ENCODE results near the gene APOBEC3H. TPM values are rescaled to one million over a fixed set of nuclear protein-coding genes. Genes with fewer than 3 reads are reported as not detected.

APOBEC3H gene
- total RNA-seq, 1 experiment from 2014 or later = 2.5 TPM

DNA sequence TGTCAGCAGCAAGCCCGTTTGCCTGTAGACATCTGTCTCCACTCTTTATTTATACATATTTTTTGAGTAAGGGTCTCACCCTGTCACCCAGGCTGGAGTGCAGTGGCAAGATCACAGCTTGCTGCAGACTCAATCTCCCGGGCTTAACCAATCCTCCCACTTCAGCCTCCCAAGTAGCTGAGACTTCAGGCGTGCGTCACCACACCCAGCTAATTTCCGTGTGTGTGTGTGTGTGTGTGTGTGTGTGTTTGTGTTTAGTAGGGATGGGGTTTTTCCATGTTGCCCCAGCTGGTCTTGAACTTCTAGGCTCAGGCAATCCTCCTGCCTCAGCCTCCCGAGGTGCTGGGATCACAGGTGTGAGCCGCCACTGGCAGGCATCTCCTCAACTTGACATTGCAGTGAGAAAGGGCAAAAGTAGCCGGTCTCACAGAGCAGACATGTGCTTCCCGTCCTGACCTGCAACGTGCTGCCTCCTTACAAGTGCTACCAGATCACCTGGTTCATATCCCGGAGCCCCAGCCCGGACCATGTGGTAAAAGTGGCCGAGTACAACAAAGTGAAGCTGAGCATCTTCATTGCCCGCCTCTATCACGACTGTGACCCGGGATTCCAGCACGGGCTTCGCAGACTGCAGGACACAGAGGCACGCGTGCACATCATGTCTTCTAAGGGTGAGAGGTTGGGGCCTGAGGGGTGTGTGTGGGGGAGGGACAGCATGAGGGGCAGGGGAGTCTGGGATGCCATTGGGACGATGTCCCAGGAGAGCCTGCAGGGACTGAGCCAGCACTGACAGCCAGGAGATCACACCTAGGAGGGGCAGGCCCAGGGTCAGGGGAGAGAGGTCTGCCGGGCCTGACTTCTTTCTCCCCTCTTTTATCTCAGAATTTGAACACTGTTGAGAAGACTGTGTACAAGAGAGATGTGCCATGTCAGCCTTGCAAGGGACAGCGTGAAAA, 5.6 kb upstream of the APOBEC3H start:
- Histone ChIP-seq H3K4me3 (0 out of 2 replicates have a peak overlapping the region, but pooled peaks have one; percentile 1), H3K4me2 (peak overlapping the region; percentile 54), H3F3A (ENCODE audit: insufficient read depth, low read depth) (peaks cover 41% of the 10 kb centered on the region), H3K4me1 (replicated peaks; ENCODE audit: insufficient read depth) (peaks cover 84% of the 10 kb centered on the region), H2AFZ (no peak overlapping the region), H3K27ac (peak overlapping the region; percentile 60), H3K79me2 (ENCODE audit: low read depth) (no peaks in the 10 kb centered on the region), H3K36me3 (ENCODE audit: low read depth) (no peaks in the 10 kb centered on the region), H4K20me1 (ENCODE audit: insufficient read depth) (no peaks in the 10 kb centered on the region), H3K27me3 (ENCODE audit: insufficient read depth, low read depth) (no peaks in the 10 kb centered on the region), H3K9me2 (ENCODE audit: insufficient read depth) (no peaks in the 10 kb centered on the region), H3K9me3 (ENCODE audit: insufficient read depth, low read depth) (no peaks in the 10 kb centered on the region)
- DNase-seq = no peak
- ChIA-PET POLR2A (ENCODE audit: unreplicated experiment) (no interaction called here), CTCF (interaction anchor here (0.6 kb wide), 1 partner anchor 14 kb away, joined by 3 read pairs; the partner anchor contains the start of gene APOBEC3G)
- TF ChIP-seq, protein P1, sequence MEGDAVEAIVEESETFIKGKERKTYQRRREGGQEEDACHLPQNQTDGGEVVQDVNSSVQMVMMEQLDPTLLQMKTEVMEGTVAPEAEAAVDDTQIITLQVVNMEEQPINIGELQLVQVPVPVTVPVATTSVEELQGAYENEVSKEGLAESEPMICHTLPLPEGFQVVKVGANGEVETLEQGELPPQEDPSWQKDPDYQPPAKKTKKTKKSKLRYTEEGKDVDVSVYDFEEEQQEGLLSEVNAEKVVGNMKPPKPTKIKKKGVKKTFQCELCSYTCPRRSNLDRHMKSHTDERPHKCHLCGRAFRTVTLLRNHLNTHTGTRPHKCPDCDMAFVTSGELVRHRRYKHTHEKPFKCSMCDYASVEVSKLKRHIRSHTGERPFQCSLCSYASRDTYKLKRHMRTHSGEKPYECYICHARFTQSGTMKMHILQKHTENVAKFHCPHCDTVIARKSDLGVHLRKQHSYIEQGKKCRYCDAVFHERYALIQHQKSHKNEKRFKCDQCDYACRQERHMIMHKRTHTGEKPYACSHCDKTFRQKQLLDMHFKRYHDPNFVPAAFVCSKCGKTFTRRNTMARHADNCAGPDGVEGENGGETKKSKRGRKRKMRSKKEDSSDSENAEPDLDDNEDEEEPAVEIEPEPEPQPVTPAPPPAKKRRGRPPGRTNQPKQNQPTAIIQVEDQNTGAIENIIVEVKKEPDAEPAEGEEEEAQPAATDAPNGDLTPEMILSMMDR (conservative IDR thresholded peaks at IDR 0.05) = no peak
- TF ChIP-seq EZH2 (IDR thresholded peaks at IDR 0.05; ENCODE audit: low read depth) = no peak
- intact Hi-C loops (cut with micrococcal nuclease; ENCODE audit: unreplicated experiment) = loop anchor here (2.0 kb wide), 1 partner anchor 25 kb away; no protein-coding TSS in a partner anchor
- BruUV-seq (replicated peaks) = no TSS peak

- CTCF ChIA-PET = no interaction called here
- intact Hi-C loops (cut with micrococcal nuclease; ENCODE audit: unreplicated experiment) = no loop called here
Observed at GRCh38 chr22:39092111-39092862, 4.8 kb upstream of the APOBEC3H start.

More at GRCh38 chr22:39092111-39092862, 4.8 kb upstream of the APOBEC3H start:
- no peaks in the 10 kb centered on the region for H4K20me1 ChIP-seq (ENCODE audit: insufficient read depth)
- no peaks in the 10 kb centered on the region for H3K79me2 ChIP-seq (ENCODE audit: low read depth)
- peaks cover 42% of the 10 kb centered on the region for H3F3A ChIP-seq (ENCODE audit: insufficient read depth, low read depth)
- no TSS peak for BruUV-seq (replicated peaks)
- peaks cover 92% of the 10 kb centered on the region for H3K4me1 ChIP-seq (replicated peaks; ENCODE audit: insufficient read depth)
- DNase-seq = no peak
- no peak overlapping the region for H3K4me3 ChIP-seq
- H2AFZ ChIP-seq = no peak overlapping the region
- H3K4me2 ChIP-seq = peak overlapping the region; percentile 54
- H3K9me2 ChIP-seq (ENCODE audit: insufficient read depth) = no peaks in the 10 kb centered on the region
- H3K27ac ChIP-seq = peak overlapping the region; percentile 60
- no peaks in the 10 kb centered on the region for H3K36me3 ChIP-seq (ENCODE audit: low read depth)
- H3K27me3 ChIP-seq (ENCODE audit: insufficient read depth, low read depth) = no peaks in the 10 kb centered on the region
- POLR2A ChIA-PET (ENCODE audit: unreplicated experiment) = no interaction called here
- no peak for TF ChIP-seq EZH2 (IDR thresholded peaks at IDR 0.05; ENCODE audit: low read depth)
- TF ChIP-seq, protein P1 (conservative IDR thresholded peaks at IDR 0.05) = no peak
- H3K9me3 ChIP-seq (ENCODE audit: insufficient read depth, low read depth) = no peaks in the 10 kb centered on the region
